A549 (cell line): Measurements from ENCODE around the gene PRRC1. TPM values are rescaled to one million over a fixed set of nuclear protein-coding genes. Genes with fewer than 3 reads are reported as not detected.

Experiments used
- ATAC-seq, 2 experiments: fragments of 200-7000 bp in 1 of 2; fragments of >200 bp in 1 of 2; cut with Nextera tagmentation in 1 of 2; cut with Tn5 transposase in 1 of 2; 3 replicates each; pipeline versions ENCODE4 v1.8.0 to v1.9.1; 2018 to 2020; ENCODE audit warnings: mild to moderate bottlenecking in 1 of 2, moderate library complexity in 1 of 2
- CTCF ChIA-PET: fragments of 300-600 bp; sonication (Branson Sonifier 250); formaldehyde crosslinking; extraction: SDS; loops from one replicate; lab custom pipeline; 2021; ENCODE audit warnings: antibody characterized with exemption, inconsistent platforms; lab: Yijun Ruan, JAX
- POLR2A ChIA-PET: fragments of 350-600 bp; formaldehyde crosslinking; extraction: SDS; loops from one replicate; lab custom pipeline; 2021; ENCODE audit warnings: antibody characterized with exemption, inconsistent platforms; lab: Yijun Ruan, JAX
- DNase-seq, 2 experiments: peaks; one replicate each; pipeline versions ENCODE4 v3.0.0 to v3.0.0-alpha.2; 2011 to 2016; ENCODE audit warnings: low read depth in 1 of 2, low spot score in 1 of 2
- FAIRE-seq: peaks from 2 replicates; lab custom pipeline; 2011; peaks lifted over from hg19 to GRCh38; lab: Jason Lieb, UNC
- H3K27ac ChIP-seq, 2 experiments: fragments of >200 bp; sonication (Bioruptor Twin); formaldehyde crosslinking; 3 replicates each; pipeline ENCODE4 v1.5.1; 2016 to 2017
- H3K4me1 ChIP-seq: fragments of >200 bp; sonication (Bioruptor Twin); formaldehyde crosslinking; 3 replicates; pipeline ENCODE4 v1.6.1; 2016
- H3K4me2 ChIP-seq: fragments of >200 bp; sonication (Bioruptor Twin); formaldehyde crosslinking; 3 replicates; pipeline ENCODE4 v1.6.1; 2016
- H3K4me3 ChIP-seq: fragments of >200 bp; sonication (Bioruptor Twin); formaldehyde crosslinking; 3 replicates; pipeline ENCODE4 v1.5.1; 2016
- H3K9me3 ChIP-seq: fragments of >200 bp; sonication (Bioruptor Twin); formaldehyde crosslinking; 3 replicates; pipeline ENCODE4 v1.6.1; 2016
- CHD2 ChIP-seq: fragments of 150-350 bp; IDR thresholded peaks from 2 replicates; pipeline ENCODE4 v1.6.1; 2014; ENCODE audit warnings: low read length; ENCODE audit not compliant: partially characterized antibody
- CTCF ChIP-seq: fragments of >200 bp; sonication (Bioruptor Twin); formaldehyde crosslinking; IDR thresholded peaks from 3 replicates; pipeline ENCODE4 v1.5.1; 2016
- E2F6 ChIP-seq: IDR thresholded peaks from 2 replicates; pipeline ENCODE4 v1.6.1; 2012; ENCODE audit warnings: low read depth, borderline replicate concordance
- ELK1 ChIP-seq: fragments of 150-350 bp; IDR thresholded peaks from 2 replicates; pipeline ENCODE4 v1.6.1; 2014; ENCODE audit warnings: low read depth, mild to moderate bottlenecking, low read length
- ESRRA ChIP-seq: fragments of 150-350 bp; IDR thresholded peaks from 2 replicates; pipeline ENCODE4 v1.6.1; 2014; ENCODE audit warnings: mild to moderate bottlenecking, low read length, borderline replicate concordance
- FOSB ChIP-seq: fragments of 250-450 bp; sonication (Bioruptor Pico); IDR thresholded peaks from 2 replicates; pipeline ENCODE4 v1.5.0; 2020; ENCODE audit warnings: mild to moderate bottlenecking, moderate library complexity
- GATA3 ChIP-seq: IDR thresholded peaks from 2 replicates; pipeline ENCODE4 v1.6.1; 2012; ENCODE audit warnings: borderline replicate concordance
- HDAC2 ChIP-seq: fragments of 200-600 bp; sonication (generic); IDR thresholded peaks from 2 replicates; pipeline ENCODE4 v1.6.1; 2016
- HES2 ChIP-seq: fragments of >200 bp; sonication (Bioruptor Twin); formaldehyde crosslinking; IDR thresholded peaks from 2 replicates; pipeline ENCODE4 v1.6.1; 2016
- HEYL ChIP-seq: fragments of 250-450 bp; sonication (Bioruptor Pico); IDR thresholded peaks from 2 replicates; pipeline ENCODE4 v1.8.0; 2021; ENCODE audit warnings: mild to moderate bottlenecking, moderate library complexity
- HMGXB4 ChIP-seq: fragments of 250-450 bp; sonication (Bioruptor Pico); IDR thresholded peaks from 2 replicates; pipeline ENCODE4 v1.5.0; 2021; ENCODE audit warnings: mild to moderate bottlenecking, moderate library complexity, borderline replicate concordance
- KDM1A ChIP-seq: fragments of 200-600 bp; sonication (generic); IDR thresholded peaks from 2 replicates; pipeline ENCODE4 v1.6.1; 2016; ENCODE audit warnings: low read depth, mild to moderate bottlenecking
- KDM5A ChIP-seq: fragments of 200-600 bp; sonication (generic); IDR thresholded peaks from 2 replicates; pipeline ENCODE4 v1.6.1; 2016; ENCODE audit warnings: antibody characterized with exemption, mild to moderate bottlenecking
- MAFK ChIP-seq: fragments of 450-650 bp; IDR thresholded peaks from 2 replicates; pipeline ENCODE4 v1.6.1; 2014; ENCODE audit not compliant: partially characterized antibody
- NR3C1 ChIP-seq: fragments of >200 bp; sonication (Bioruptor Twin); formaldehyde crosslinking; IDR thresholded peaks from 3 replicates; pipeline ENCODE4 v1.6.1; 2017
- PBX3 ChIP-seq: IDR thresholded peaks from 2 replicates; pipeline ENCODE4 v1.6.1; 2012
- POLR2A ChIP-seq: IDR thresholded peaks from 2 replicates; pipeline ENCODE4 v1.6.1; 2012; ENCODE audit warnings: mild to moderate bottlenecking, low read length
- POLR2AphosphoS2 ChIP-seq: conservative IDR thresholded peaks from 2 replicates; pipeline ENCODE4 v1.6.1; 2012; ENCODE audit warnings: low read length, improper control_type of control experiment, inconsistent platforms
- RCOR1 ChIP-seq: fragments of 150-350 bp; IDR thresholded peaks from 2 replicates; pipeline ENCODE4 v1.6.1; 2014; ENCODE audit warnings: antibody characterized with exemption, low read length, low read depth
- REST ChIP-seq: fragments of 200-600 bp; sonication (generic); IDR thresholded peaks from 2 replicates; pipeline ENCODE4 v1.6.1; 2016; ENCODE audit warnings: antibody characterized with exemption, mild to moderate bottlenecking, moderate library complexity
- RFX5 ChIP-seq: fragments of 450-650 bp; IDR thresholded peaks from 2 replicates; pipeline ENCODE4 v1.7.1; 2014; ENCODE audit warnings: antibody characterized with exemption, mild to moderate bottlenecking, moderate library complexity
- SREBF2 ChIP-seq: fragments of 450-650 bp; IDR thresholded peaks from 2 replicates; pipeline ENCODE4 v1.6.1; 2014; ENCODE audit warnings: mild to moderate bottlenecking, moderate library complexity
- USF2 ChIP-seq: fragments of 450-650 bp; IDR thresholded peaks from 2 replicates; pipeline ENCODE4 v1.6.1; 2014; ENCODE audit warnings: antibody characterized with exemption
- WGBS: methylation state at CpG from one replicate; pipeline ENCODE4 v1.1.6; 2017; ENCODE audit errors: missing lambda C conversion rate; 5-methylcytosine and 5-hydroxymethylcytosine counted together
- polyA plus RNA-seq, 4 experiments: library from polyadenylated mRNA; depleted of rRNA in 3 of 4; stranded (reverse); fragments of >200 nt; fragmentation: RNase III in 1 of 4; extraction: RNeasy Plus Mini Kit Qiagen cat#74134 plus additional on column Dnase treatment in 1 of 4; gene quantifications; 2 replicates in 3 of 4; 3 replicates in 1 of 4; pipeline ENCODE4 v1.2.3, GENCODE V29; 2011 to 2017

The PRRC1 gene
- polyA plus RNA-seq, 2 of the 4 experiments (the other 2 are of a cell fraction) = 40.7 to 82.2 TPM

- Histone ChIP-seq H3K4me2 (no peak overlapping the region), H3K4me3 (no peak overlapping the region), H3K27ac (no peak overlapping the region), H3K9me3 (no peaks in the 10 kb centered on the region), H3K4me1 (no peaks in the 10 kb centered on the region)
- ATAC-seq (no peak), DNase-seq (no peak), FAIRE-seq (no peak)
- ChIA-PET POLR2A (no interaction called here), CTCF (no interaction called here)
- TF ChIP-seq KDM5A (no peak), RCOR1 (no peak), POLR2A (no peak), HEYL (CRISPR knock-in tag) (no peak), FOSB (CRISPR knock-in tag) (no peak), RFX5 (no peak), CHD2 (no peak), GATA3 (no peak), USF2 (no peak), CTCF (no peak), HDAC2 (no peak), HMGXB4 (CRISPR knock-in tag) (no peak)
- WGBS = 61% methylated on average over 9 of the region's 9 CpGs
These were observed 78.3 kb downstream of the PRRC1 start for GRCh38 chr5:127595484-127596368.

GRCh38 chr5:127596501-127596900 is 79.1 kb downstream of the PRRC1 start:
- TF ChIP-seq NR3C1 (no peak), ELK1 (no peak), KDM1A (no peak), PBX3 (no peak), MAFK (no peak), ESRRA (no peak), REST (no peak), SREBF2 (no peak), E2F6 (no peak), POLR2AphosphoS2 (no peak), HES2 (no peak)
- TF ChIP-seq, all 56 proteins: peak for 0
- Histone ChIP-seq H3K27ac (no peak overlapping the region), H3K9me3 (no peaks in the 10 kb centered on the region), H3K4me1 (no peaks in the 10 kb centered on the region), H3K4me3 (no peak overlapping the region), H3K4me2 (no peak overlapping the region)
- ATAC-seq (no peak), FAIRE-seq (no peak), DNase-seq (no peak)
- ChIA-PET POLR2A (no interaction called here), CTCF (no interaction called here)
- WGBS = 40% methylated on average over 3 of the region's 3 CpGs
